Cerebellar cortex (tissue), 1 donor: ENCODE results near the gene KRI1.
"Not testable (repeated sequence)": the region's sequence is repeated elsewhere in the genome, so short reads cannot be mapped to it uniquely, and the experiment has no call there.

ENCODE experiments used
- DNase-seq: peaks from one replicate; pipeline ENCODE4 v3.0.0-alpha.2; 2015; ENCODE audit warnings: low spot score

The KRI1 gene

GRCh38 chr19:10549733-10550132 lies 16.1 kb downstream of the KRI1 start:
- no peak for DNase-seq

GRCh38 chr19:10548746-10549276 lies 17.0 kb downstream of the KRI1 start:
- no peak for DNase-seq

DNA sequence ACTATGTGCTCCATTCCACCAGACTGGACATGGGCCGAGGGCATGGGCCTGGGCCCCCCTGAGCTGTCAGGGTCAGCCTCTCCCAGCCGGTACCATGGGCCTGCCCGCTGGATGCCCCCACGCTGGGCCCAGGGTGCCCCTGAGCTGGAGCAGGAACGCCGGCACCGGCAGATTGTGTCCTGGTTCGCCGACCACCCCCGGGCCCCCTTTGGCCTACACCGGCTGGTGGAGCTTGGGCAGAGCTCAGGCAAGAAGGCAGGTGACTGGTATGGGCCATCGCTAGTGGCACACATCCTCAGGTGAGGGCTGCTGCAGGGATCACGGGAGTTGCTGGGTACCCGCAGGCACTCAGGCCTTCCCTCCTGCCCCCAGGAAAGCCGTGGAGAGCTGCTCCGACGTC lies 19.0 kb downstream of the KRI1 start:
- DNase-seq = no peak

GRCh38 chr19:10544753-10545251 lies 21.0 kb downstream of the KRI1 start:
- DNase-seq = no peak

GRCh38 chr19:10544242-10544752 lies 21.5 kb downstream of the KRI1 start:
- no peak for DNase-seq

GRCh38 chr19:10543420-10544241 lies 22.2 kb downstream of the KRI1 start, which contains the start of gene ATG4D:
ATG4D (plus strand) TSS chr19:10543904; CDS start chr19:10544091, 187 bp downstream.
- DNase-seq = peak; percentile 65

DNA sequence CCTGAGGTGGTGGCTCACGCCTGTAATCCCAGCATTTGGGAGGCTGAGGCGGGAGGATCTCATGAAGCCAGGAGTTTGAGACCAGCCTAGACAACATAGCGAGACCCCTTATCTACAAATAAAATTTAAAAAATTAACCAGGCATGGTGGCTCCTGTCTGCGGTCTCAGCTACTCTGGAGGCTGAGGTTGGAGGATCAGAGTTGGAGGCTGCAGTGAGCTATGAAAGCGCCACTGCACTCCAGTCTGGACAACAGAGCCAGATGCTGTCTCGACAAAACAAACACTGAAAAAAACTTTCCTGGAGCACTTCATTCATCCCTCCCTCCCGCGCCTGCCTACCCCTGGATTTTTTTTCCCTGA lies 22.8 kb downstream of the KRI1 start:
- DNase-seq = no peak

- not testable (repeated sequence) for DNase-seq
These were observed 26.8 kb downstream of the KRI1 start for GRCh38 chr19:10539016-10539415.

DNA sequence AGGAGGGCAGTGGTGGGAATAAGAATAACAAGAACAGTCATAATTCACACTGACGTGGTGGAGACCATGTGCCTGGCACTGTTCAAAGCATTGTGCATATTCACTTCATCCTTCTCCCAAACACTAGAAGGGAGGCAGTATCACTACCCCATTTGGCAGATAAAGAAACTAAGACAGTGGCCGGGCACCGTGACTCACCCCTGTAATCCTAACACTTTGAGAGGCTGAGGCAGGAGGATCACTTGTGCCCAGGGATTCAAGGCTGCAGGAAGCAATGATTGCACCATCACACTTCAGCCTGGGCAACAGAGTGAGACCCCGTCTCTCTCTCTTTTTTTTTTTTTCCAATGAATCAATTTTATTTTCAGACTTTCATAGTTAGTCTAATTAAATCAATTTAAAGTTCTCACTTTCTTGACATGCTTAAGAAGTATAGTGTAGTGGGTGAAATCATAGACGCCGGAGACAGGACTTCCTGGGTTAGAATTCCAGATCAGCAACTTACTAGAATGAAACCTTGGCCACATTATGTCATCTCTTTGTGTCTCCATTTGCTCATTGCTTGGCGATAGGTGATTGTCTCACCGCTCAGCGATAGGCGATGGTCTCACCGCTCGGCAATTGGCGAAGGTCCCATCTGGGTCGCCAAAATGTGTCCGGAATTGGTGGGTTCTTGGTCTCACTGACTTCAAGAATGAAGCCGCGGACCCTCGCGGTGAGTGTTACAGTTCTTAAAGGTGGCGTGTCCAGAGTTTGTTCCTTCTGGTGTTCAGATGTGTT lies 27.4 kb downstream of the KRI1 start:
- no peak for DNase-seq

DNA sequence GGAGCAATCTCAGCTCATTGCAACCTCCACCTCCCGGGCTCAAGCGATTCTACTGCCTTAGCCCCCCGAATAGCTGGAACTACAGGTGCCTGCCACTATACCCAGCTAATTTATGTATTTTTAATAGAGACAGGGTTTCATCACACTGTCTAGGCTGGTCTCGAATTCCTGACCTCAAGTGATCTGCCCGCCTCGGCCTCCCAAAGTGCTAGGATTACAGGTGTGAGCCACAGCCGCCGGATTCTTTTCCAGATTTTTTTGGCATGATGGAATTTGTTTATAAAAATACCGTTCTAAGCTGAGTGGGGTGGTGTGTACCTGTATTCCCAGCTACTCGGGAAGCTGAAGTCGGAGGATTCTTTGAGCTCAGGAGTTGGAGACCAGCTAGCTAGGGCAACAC lies 28.1 kb downstream of the KRI1 start:
- no peak for DNase-seq

- no peak for DNase-seq
These were observed 30.2 kb downstream of the KRI1 start for GRCh38 chr19:10535613-10536012.

GRCh38 chr19:10533646-10534386 lies 32.0 kb downstream of the KRI1 start:
- no peak for DNase-seq

DNA sequence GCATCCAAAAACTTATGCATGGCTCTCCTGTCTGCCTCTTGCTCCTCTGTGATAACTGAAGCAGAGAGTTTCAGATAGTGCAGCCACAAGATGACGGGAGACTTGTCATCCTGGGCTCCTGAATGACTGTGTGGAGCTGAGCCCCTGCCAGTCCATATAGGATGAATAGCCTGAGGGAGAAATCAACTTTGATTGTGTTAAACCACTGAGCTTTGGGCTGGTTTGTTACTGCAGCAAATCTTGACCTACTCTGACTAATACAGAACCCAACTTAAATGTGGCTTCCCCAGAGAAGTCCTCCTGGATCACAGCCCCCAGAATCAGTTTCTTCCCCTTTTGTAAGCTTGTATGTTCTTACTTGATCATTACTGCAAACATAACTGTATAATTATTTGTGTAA lies 33.4 kb downstream of the KRI1 start:
- DNase-seq = no peak

DNA sequence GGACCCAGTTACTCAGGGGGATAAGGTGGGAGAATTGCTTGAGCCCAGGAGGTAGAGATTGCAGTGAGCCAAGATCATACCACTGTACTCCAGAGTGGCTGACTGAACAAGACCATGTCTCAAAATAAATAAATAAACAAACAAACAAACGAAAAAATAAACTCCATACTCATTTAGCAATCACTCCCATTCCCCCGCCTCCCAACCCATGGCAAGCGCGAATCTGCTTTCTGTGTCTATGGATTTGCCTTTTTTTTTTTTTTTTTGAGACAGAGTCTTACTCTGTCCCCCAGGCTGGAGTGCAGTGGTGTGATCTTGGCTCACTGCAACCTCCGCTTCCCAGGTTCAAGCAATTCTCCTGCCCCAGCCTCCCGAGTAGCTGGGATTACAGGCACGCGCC lies 38.9 kb downstream of the KRI1 start:
- not testable (repeated sequence) for DNase-seq

DNA sequence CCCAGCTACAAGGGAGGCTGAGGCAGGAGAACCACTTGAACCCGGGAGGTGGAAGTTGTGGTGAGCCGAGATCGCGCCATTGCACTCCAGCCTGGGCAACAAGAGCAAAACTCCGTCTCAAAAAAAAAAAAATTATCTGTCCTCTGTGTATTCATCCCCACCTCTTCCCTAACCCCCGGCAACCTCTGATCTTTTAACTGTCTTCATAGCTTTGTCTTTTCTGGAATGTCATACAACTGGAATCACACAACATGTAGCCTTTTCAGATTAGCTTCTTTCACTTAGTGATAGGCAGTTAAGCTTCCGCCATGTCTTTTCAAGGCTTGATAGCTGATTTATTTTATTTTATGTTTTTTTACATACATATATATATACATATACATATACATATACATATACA lies 40.2 kb downstream of the KRI1 start:
- no peak for DNase-seq

- DNase-seq = no peak
These were observed 42.6 kb downstream of the KRI1 start for GRCh38 chr19:10523135-10523636.

- DNase-seq = no peak
These were observed 44.2 kb downstream of the KRI1 start for GRCh38 chr19:10521461-10522171.

DNA sequence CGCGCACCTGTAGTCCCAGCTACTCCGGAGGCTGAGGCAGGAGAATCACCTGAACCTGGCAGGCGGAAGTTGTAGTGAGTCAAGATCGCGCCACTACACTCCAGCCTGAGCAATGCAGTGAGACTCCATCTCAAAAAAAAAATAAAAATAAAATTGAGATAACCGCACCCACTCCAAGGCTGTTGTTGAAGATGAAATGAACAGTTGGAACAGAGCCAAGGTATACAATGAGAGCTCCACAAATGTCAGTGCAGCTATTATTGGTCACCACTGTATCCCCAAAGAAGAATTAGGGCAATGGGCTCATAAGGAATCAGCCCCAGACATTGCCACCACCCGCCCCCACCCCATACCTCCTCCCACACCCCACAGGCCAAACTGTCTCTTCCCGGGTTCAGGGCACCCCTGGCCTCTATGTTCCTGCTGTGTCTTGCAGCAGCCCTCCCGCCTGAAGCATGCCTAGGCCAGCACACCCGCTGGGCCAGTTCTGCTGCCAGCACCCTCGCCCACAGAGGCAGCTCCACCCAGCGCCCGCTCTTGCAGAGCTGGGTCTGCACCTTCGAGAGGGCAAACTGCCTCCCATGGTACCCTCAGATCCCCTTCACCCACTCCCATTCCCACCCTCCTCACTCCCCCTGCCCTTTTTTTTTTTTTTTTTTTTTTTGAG lies 45.0 kb downstream of the KRI1 start:
- DNase-seq = no peak

- no peak for DNase-seq
These were observed 46.4 kb downstream of the KRI1 start for GRCh38 chr19:10519421-10519820.
